Measurements from ENCODE around the gene MATN1. TPM values are rescaled to one million over a fixed set of nuclear protein-coding genes. Genes with fewer than 3 reads are reported as not detected.

The MATN1 gene
- polyA plus RNA-seq, 1 donor: 0.30 TPM

DNA sequence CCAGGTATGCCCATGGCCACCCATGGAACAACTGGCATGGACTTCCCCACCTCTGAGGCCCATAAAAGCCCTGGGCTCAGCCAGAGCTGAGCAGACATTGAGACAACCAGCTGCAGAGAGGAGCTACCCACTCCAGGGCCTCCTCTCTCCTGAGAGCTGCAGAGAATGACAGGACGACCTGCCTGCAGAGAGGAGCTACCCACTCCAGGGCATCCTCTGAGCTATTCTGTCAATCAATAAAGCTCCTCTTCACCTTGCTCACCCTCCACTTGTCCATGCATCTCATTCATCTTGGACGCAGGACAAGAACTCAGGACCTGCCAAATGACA lies 43.4 kb downstream of the MATN1 start:
- peaks cover 26% of the 10 kb centered on the region for H3K27me3 ChIP-seq (ENCODE audit: control insufficient read depth, insufficient read depth, low read length)
- no peaks in the 10 kb centered on the region for H3K4me1 ChIP-seq (ENCODE audit: control insufficient read depth, insufficient read depth, low read length)
- H3K4me3 ChIP-seq (ENCODE audit: low read length): no peak overlapping the region
- DNase-seq: no peak
- peaks cover 3% of the 10 kb centered on the region for H3K9me3 ChIP-seq (ENCODE audit: control insufficient read depth, low read depth, low read length)
- no peaks in the 10 kb centered on the region for H3K36me3 ChIP-seq (ENCODE audit: control insufficient read depth, insufficient read depth, low read length)
- H3K27ac ChIP-seq (ENCODE audit: low read length): no peak overlapping the region
- no CpG with 5 or more reads among the region's 2 CpGs for WGBS (ENCODE audit: insufficient coverage, low lambda C conversion rate)

DNA sequence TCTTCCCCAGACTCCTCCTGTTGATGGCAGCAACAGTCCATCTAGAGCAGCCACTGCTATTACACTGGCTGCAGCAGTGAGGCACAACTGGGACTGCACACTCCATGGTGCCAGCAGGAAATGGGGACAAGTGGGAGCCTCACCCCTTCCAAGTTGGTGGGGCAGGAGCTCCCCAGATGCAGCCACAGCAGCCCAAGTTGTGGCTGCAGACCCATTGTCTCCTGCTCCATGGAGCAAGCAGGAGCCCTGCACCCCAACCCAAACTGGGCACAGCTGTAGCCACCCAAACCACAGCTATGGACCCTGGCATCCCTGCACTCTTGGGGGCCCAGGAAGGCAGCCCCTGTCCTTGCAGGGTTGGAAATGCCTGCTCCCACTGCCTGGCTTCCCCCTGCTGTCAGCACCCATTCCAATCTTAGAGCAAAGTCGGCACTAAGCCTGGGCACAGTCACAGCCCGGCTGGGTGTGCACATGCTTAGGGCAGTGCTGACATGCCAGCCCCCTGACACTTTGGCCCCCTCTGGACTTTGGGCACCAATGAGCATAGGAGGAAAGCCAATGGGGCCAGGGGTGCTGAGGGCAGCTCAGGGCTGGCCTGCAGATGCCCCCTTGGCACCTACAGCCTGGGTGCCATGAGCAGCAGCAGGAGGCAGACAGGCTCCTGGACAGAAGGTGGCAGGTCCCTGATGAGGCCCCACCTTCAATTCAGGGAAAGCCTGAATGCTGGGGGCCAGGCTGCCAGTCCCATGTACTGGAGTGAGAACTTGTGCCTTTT lies 44.0 kb downstream of the MATN1 start:
- DNase-seq: no peak
- H3K36me3 ChIP-seq (ENCODE audit: control insufficient read depth, insufficient read depth, low read length): no peaks in the 10 kb centered on the region
- no CpG with 5 or more reads among the region's 2 CpGs for WGBS (ENCODE audit: insufficient coverage, low lambda C conversion rate)
- no peaks in the 10 kb centered on the region for H3K4me1 ChIP-seq (ENCODE audit: control insufficient read depth, insufficient read depth, low read length)
- no peak overlapping the region for H3K27ac ChIP-seq (ENCODE audit: low read length)
- peaks cover 21% of the 10 kb centered on the region for H3K27me3 ChIP-seq (ENCODE audit: control insufficient read depth, insufficient read depth, low read length)
- H3K4me3 ChIP-seq (ENCODE audit: low read length): no peak overlapping the region
- peaks cover 3% of the 10 kb centered on the region for H3K9me3 ChIP-seq (ENCODE audit: control insufficient read depth, low read depth, low read length)

DNA sequence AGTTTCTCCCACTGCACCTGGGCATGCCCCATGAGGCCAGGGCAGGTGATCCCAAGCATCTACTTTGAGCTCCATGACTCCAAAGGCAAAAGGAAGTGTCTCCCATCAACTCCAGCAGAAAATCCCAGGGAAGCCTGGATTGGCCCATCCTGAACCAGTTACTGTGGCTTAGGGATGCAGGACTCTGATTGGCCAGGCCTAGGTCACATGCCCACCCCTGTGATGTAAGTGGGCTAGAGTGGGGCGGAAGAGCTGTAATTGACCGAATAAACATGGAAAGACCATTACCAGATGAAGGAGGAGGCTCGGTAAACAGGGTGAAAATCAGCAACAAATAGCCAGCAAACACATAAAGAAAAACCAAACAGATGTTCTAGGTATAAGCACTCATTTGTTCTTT lies 45.2 kb downstream of the MATN1 start:
- no peak for DNase-seq
- WGBS (ENCODE audit: insufficient coverage, low lambda C conversion rate): 80% methylated on average over 1 of the region's 3 CpGs

DNA sequence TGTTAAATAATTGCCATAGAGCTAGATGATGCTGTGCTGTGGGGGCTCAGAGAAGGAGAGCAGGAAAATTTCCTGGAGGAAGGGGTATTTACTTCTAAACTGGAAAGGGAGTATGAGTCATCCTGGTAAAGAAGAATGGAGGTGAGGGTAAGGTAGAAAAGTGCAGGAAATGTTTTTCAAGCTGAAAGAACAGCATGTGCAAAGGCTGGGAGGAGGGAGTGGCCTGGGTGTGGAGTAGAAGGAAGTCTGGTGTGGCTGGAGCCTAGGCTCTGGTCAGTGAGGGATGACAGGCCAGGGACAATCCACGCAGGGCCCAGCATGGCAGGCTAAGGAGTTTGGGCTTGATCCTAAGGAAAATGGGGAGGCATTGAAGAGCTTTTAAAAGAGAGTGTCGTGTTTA lies 45.9 kb downstream of the MATN1 start:
- H3K4me3 ChIP-seq (ENCODE audit: low read length): no peak overlapping the region
- no peak for DNase-seq
- peaks cover 3% of the 10 kb centered on the region for H3K9me3 ChIP-seq (ENCODE audit: control insufficient read depth, low read depth, low read length)
- H3K4me1 ChIP-seq (ENCODE audit: control insufficient read depth, insufficient read depth, low read length): no peaks in the 10 kb centered on the region
- H3K36me3 ChIP-seq (ENCODE audit: control insufficient read depth, insufficient read depth, low read length): no peaks in the 10 kb centered on the region
- H3K27me3 ChIP-seq (ENCODE audit: control insufficient read depth, insufficient read depth, low read length): peaks cover 9% of the 10 kb centered on the region
- no CpG with 5 or more reads among the region's 2 CpGs for WGBS (ENCODE audit: insufficient coverage, low lambda C conversion rate)
- H3K27ac ChIP-seq (ENCODE audit: low read length): no peak overlapping the region

More for the DNA sequence above, 45.2 kb downstream of the MATN1 start:
- Histone ChIP-seq H3K9me3 (ENCODE audit: control insufficient read depth, low read depth, low read length) (peaks cover 3% of the 10 kb centered on the region), H3K27ac (ENCODE audit: low read length) (no peak overlapping the region), H3K4me1 (ENCODE audit: control insufficient read depth, insufficient read depth, low read length) (no peaks in the 10 kb centered on the region), H3K4me3 (ENCODE audit: low read length) (no peak overlapping the region), H3K27me3 (ENCODE audit: control insufficient read depth, insufficient read depth, low read length) (peaks cover 11% of the 10 kb centered on the region), H3K36me3 (ENCODE audit: control insufficient read depth, insufficient read depth, low read length) (no peaks in the 10 kb centered on the region)

- DNase-seq: no peak
- WGBS (ENCODE audit: insufficient coverage, low lambda C conversion rate): 67% methylated on average over 1 of the region's 2 CpGs
Observed at GRCh38 chr1:30675761-30676160, 47.6 kb downstream of the MATN1 start.

GRCh38 chr1:30675289-30675688 lies 48.1 kb downstream of the MATN1 start:
- WGBS (ENCODE audit: insufficient coverage, low lambda C conversion rate): no CpG with 5 or more reads among the region's 2 CpGs
- no peak for DNase-seq
- H3K27ac ChIP-seq (ENCODE audit: low read length): no peak overlapping the region

More at GRCh38 chr1:30675761-30676160, 47.6 kb downstream of the MATN1 start:
- Histone ChIP-seq H3K27me3 (ENCODE audit: control insufficient read depth, insufficient read depth, low read length) (no peaks in the 10 kb centered on the region), H3K36me3 (ENCODE audit: control insufficient read depth, insufficient read depth, low read length) (no peaks in the 10 kb centered on the region), H3K27ac (ENCODE audit: low read length) (no peak overlapping the region), H3K9me3 (ENCODE audit: control insufficient read depth, low read depth, low read length) (peaks cover 3% of the 10 kb centered on the region), H3K4me1 (ENCODE audit: control insufficient read depth, insufficient read depth, low read length) (no peaks in the 10 kb centered on the region), H3K4me3 (ENCODE audit: low read length) (no peak overlapping the region)

GRCh38 chr1:30673395-30673794 lies 50.0 kb downstream of the MATN1 start:
- H3K9me3 ChIP-seq (ENCODE audit: control insufficient read depth, low read depth, low read length): no peaks in the 10 kb centered on the region
- no peak overlapping the region for H3K27ac ChIP-seq (ENCODE audit: low read length)
- H3K36me3 ChIP-seq (ENCODE audit: control insufficient read depth, insufficient read depth, low read length): no peaks in the 10 kb centered on the region
- no peak overlapping the region for H3K4me3 ChIP-seq (ENCODE audit: low read length)
- H3K4me1 ChIP-seq (ENCODE audit: control insufficient read depth, insufficient read depth, low read length): no peaks in the 10 kb centered on the region
- 94% methylated on average over 2 of the region's 3 CpGs for WGBS (ENCODE audit: insufficient coverage, low lambda C conversion rate)
- no peak for DNase-seq
- no peaks in the 10 kb centered on the region for H3K27me3 ChIP-seq (ENCODE audit: control insufficient read depth, insufficient read depth, low read length)

More at GRCh38 chr1:30675289-30675688, 48.1 kb downstream of the MATN1 start:
- no peaks in the 10 kb centered on the region for H3K4me1 ChIP-seq (ENCODE audit: control insufficient read depth, insufficient read depth, low read length)
- H3K27me3 ChIP-seq (ENCODE audit: control insufficient read depth, insufficient read depth, low read length): no peaks in the 10 kb centered on the region
- H3K4me3 ChIP-seq (ENCODE audit: low read length): no peak overlapping the region
- H3K9me3 ChIP-seq (ENCODE audit: control insufficient read depth, low read depth, low read length): peaks cover 3% of the 10 kb centered on the region
- no peaks in the 10 kb centered on the region for H3K36me3 ChIP-seq (ENCODE audit: control insufficient read depth, insufficient read depth, low read length)

DNA sequence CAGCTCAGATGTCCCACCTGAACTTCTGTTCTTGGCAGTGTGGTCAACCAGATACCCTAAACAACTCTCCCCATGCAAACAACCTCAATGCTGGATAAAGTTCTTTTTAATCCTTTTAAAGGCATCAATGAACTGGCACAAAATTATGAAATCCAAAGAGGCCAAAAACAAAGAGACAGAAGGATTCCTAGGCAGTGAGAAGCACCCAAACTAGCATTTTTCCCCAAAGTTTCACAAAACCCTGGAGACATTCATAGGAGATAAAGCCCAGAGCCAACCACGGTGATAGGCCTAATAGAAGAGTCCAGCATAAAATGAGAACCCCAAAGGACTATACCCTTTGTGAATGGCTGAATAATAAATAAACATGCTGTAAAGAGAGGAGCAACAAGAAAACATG lies 50.7 kb downstream of the MATN1 start:
- H3K36me3 ChIP-seq (ENCODE audit: control insufficient read depth, insufficient read depth, low read length): no peaks in the 10 kb centered on the region
- no peaks in the 10 kb centered on the region for H3K4me1 ChIP-seq (ENCODE audit: control insufficient read depth, insufficient read depth, low read length)
- no peak for DNase-seq
- no peaks in the 10 kb centered on the region for H3K27me3 ChIP-seq (ENCODE audit: control insufficient read depth, insufficient read depth, low read length)
- WGBS (ENCODE audit: insufficient coverage, low lambda C conversion rate): no CpG with 5 or more reads among the region's 1 CpG
- no peak overlapping the region for H3K27ac ChIP-seq (ENCODE audit: low read length)
- no peak overlapping the region for H3K4me3 ChIP-seq (ENCODE audit: low read length)
- no peaks in the 10 kb centered on the region for H3K9me3 ChIP-seq (ENCODE audit: control insufficient read depth, low read depth, low read length)

DNA sequence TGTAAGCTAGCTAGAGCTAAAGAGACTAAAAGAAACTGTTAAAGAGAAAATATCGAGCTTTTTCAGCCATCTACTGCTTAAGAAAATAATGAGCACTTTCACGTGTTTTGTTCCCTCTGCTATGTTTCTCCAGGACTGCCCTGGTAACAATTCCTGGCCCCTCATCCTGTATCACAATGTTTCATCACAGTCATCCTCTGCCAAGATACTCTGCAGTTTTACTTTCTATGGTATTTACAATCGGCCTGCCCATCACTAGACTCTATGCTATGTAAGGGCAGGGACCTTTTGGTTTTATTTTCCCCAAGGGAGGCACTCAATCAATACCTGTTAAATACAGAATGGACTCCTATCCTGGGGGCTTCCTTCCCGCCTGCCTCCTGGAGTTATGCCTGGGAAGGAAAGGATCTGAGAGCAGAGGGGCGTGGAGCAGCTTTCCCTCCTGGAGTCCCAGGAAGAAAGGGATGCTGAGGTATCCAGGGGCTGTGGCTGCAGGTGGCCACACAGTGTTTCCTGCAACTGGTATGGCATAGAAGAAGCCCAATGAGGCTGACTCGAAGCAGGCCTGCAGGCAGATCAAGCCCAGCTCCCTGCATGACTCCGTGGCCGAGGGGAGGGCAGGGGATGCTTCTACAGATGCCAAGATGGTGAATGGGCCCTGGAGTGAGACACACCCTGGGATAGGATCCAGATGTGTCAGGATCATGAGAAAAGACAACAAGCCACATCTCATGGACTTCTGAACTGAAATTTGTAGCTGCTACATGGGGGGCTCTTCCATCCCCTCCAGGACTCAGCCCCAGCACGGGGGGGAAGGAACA lies 52.9 kb downstream of the MATN1 start:
- no CpG with 5 or more reads among the region's 9 CpGs for WGBS (ENCODE audit: insufficient coverage, low lambda C conversion rate)
- Histone ChIP-seq H3K4me3 (ENCODE audit: low read length) (no peak overlapping the region), H3K4me1 (ENCODE audit: control insufficient read depth, insufficient read depth, low read length) (no peaks in the 10 kb centered on the region), H3K36me3 (ENCODE audit: control insufficient read depth, insufficient read depth, low read length) (no peaks in the 10 kb centered on the region), H3K9me3 (ENCODE audit: control insufficient read depth, low read depth, low read length) (no peaks in the 10 kb centered on the region), H3K27me3 (ENCODE audit: control insufficient read depth, insufficient read depth, low read length) (no peaks in the 10 kb centered on the region), H3K27ac (ENCODE audit: low read length) (no peak overlapping the region)
- no peak for DNase-seq

DNA sequence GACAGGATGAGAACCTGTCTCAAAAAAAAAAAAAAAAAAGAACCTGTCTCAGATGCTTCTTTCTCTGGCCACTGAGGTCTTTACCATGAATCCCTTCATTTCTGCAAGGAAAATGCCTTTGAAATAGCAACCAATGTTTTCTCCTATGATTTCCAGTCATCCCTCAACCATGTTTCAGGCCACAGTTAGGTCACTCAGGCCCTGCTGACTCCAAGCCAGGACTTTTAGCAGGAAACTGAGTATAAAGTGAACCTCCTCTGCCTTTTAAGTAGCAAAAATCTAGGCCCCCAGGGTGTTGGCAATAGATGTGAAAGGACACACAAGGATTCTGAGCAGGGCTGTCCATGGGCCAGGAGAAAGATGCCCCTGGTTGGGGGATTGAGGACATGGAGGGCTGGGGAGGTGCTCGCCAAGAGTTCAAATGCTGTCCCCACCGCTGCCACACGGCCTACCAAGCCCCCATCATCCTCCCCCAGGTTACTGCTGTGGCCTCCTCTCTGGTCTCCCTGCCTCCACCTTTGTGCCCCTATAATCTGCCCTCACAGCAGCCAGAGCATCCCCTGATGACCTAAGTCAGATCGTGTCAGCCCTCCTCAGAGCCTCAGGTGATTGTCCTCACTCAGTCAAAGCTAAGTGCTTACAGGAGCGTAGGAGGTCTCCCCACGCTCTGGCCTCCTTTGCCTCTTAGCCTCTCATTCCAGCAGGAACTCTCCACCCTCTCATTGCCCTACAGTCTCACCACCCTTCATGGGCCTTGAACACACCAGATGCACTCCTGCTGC lies 54.6 kb downstream of the MATN1 start:
- H3K4me1 ChIP-seq (ENCODE audit: control insufficient read depth, insufficient read depth, low read length): no peaks in the 10 kb centered on the region
- no peaks in the 10 kb centered on the region for H3K27me3 ChIP-seq (ENCODE audit: control insufficient read depth, insufficient read depth, low read length)
- no peak overlapping the region for H3K4me3 ChIP-seq (ENCODE audit: low read length)
- no CpG with 5 or more reads among the region's 6 CpGs for WGBS (ENCODE audit: insufficient coverage, low lambda C conversion rate)
- no peak overlapping the region for H3K27ac ChIP-seq (ENCODE audit: low read length)
- DNase-seq: no peak
- no peaks in the 10 kb centered on the region for H3K36me3 ChIP-seq (ENCODE audit: control insufficient read depth, insufficient read depth, low read length)
- H3K9me3 ChIP-seq (ENCODE audit: control insufficient read depth, low read depth, low read length): no peaks in the 10 kb centered on the region
